HG03457 (cell line): ENCODE results near the gene EMP3.
A peak's percentile ranks its signal among the peaks of the same experiment; 100 is the strongest.
"Not testable (repeated sequence)": the region's sequence is repeated elsewhere in the genome, so short reads cannot be mapped to it uniquely, and the experiment has no call there.

Source experiments
- ATAC-seq: cut with Tn5 transposase; IDR thresholded peaks from one replicate; pipeline ENCODE4 v1.9.1; 2021; ENCODE audit warnings: moderate number of reproducible peaks; ENCODE audit not compliant: unreplicated experiment

Gene EMP3

GRCh38 chr19:48315712-48316111 is 9.6 kb upstream of the EMP3 start:
- no peak for ATAC-seq

DNA sequence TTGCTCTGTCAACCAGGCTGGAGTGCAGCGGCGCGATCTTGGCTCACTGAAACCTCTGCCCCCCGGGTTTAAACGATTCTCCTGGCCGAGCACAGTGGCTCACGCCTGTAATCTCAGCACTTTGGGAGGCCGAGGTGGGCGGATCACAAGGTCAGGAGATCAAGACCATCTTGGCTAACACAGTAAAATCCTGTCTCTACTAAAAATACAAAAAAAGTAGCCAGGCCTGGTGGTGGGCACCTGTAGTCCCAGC is 7.7 kb upstream of the EMP3 start:
- ATAC-seq = not testable (repeated sequence)

DNA sequence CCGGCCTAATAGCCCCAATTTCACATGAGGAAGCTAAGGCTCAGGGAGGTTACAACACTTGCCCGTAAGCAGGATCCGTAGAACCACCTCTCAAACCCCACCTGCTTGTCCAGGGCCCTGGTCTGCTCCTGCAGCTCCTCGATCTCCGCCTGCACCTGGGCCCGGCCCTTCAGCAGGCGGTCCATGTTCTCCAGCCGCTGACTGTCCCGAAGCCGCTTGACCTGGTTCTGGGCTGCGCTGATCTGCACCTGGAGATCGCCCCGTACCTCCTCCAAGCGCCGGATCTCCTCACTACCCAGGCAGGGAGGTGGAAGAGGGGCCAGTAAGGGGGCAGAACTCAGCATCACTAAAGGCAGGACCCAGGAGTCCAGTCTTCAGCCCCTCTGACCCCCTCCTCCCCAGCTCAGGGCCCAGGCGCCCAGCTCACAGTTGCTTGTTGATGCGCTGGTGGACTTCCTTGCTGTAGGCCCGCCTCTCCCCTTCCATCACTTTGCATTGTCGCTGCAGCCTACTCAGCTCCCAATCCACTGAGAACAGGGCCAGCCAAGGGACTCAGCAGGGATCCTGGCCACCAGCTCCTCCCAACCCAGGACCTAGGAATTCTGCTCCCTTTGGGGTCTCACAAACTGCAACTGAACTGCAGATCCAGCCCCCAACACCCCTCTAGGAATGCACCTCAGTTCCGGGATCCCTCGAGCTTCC is 6.9 kb upstream of the EMP3 start:
- ATAC-seq = no peak

DNA sequence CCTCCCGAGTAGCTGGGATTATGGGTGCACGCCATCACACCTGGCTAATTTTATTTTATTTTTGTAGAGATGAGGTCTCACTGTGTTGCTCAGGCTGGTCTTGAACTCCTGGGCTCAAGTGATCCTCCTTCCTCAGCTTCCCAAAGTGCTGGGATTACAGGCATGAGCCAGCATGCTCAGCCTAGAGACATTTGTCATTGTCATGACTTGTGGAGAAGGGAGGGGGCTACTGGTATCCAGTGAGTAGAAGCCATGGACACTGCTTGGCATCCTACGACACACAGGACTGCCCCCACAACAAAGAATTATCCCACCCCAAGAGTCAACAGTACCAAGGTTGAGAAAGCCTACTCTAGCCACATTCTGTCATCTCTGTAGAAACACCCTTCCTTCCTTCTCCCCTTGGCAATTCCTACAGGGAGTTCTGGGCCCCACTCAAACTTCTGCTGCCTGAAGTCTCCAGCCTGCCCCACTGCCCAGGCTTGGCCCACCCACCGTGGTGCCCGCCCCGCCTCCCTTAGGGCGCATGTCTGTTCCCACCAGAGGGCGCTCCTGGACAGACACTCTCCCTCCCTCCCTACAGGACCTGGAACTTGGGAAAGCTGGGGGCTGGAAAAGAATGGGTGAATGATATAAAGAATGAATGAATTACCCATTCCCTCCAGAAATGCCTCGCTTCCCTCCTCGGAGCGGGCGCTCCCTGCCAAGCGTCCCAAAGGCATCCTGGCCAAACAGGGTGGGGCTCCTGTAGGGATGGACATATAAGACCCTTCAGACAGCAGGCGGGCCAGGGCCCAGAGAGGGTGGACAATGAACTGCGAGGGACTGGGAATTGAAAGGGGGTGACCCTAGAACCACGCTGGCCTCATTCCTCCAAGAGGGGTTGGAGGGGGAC is 5.5 kb upstream of the EMP3 start:
- no peak for ATAC-seq

DNA sequence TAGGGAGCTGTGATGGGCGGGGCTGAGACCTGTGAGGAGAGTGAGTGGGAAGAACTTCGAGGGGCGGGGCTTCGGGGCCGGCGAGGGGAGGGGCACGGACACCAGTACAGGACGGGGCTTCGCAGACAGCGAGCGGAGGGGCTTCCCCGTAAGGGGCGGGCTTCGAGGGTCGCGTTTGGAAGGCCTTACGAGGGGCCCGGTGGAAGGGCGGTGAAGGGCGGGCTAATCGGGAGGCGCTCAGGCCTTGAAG is 4.1 kb upstream of the EMP3 start:
- ATAC-seq = peak; percentile 30

DNA sequence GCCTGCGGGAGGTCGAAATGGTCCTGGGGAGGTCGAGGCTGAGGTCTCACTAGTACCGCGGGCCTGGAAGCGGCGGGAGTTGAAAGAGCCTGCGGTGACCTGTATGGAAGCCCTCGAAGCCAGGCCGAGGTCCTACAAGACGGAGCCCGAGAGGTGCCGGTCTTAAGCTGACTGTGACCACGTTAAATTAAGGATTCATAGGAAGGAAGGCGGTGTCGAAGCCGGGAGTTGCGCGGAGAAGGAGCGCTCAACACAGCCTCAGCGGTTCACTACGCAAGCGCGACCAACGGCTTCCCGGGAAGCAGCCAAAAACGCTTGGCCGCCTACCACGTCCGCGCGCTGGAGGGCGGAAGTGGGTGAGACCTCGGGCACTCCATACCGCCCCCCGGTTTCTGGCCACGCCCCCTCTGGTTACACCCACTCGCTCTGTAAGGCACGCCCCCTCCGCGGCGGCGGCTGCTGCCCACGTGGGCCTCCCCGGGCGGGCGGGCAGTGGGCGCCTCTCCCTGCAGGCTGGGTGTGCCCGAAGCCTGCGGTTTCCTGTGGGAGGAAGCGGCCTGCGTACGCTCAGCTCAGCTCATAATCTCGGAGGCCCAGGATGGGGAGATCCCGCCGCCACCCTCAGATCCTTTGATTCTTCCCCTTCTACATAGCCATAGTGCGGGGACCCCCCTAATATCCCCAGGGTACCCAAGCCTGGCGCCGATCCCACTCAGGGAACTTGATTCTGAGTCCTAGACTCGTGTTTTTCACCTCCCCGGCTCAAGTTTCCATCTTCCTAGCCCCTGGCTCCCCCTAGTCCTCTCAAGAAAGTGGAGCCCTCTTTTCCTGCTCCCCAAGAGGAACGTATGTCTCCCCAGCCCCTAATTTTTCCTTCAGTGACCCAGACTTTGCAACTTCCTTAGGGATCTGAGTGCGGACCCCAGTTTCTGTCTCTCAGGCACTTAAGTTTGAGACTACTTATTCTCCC is 3.4 kb upstream of the EMP3 start:
- peak; percentile 44 for ATAC-seq

DNA sequence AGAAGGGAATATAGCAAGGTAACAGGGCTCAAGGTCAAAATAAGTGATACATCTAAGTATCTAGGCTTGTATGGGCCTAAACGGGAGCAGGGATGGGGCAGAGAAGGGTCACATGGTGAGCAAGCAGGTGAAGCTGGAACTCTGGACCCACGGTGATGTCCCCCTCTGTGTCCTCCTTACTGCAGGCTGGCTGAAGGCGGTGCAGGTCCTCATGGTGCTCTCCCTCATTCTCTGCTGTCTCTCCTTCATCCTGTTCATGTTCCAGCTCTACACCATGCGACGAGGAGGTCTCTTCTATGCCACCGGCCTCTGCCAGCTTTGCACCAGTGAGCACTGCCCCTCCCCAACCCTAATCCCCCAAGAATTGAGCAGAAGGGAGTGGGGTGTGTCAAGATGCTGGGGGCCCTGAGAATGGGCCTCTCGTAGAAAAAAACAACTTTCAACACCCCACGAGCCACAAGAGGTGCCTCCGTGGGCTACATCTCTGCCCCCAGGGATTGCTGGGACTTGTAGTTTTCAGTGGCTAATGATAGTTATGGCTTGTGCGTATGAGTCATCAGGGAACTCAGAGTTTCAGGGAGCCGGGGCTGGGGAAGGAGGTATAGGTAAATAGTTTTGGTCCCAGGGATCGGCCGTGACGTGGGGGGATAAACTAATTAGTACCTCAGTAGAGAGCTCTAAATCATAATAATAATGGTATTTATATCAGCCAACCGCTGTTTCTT is 4.0 kb downstream of the EMP3 start:
- ATAC-seq = no peak

DNA sequence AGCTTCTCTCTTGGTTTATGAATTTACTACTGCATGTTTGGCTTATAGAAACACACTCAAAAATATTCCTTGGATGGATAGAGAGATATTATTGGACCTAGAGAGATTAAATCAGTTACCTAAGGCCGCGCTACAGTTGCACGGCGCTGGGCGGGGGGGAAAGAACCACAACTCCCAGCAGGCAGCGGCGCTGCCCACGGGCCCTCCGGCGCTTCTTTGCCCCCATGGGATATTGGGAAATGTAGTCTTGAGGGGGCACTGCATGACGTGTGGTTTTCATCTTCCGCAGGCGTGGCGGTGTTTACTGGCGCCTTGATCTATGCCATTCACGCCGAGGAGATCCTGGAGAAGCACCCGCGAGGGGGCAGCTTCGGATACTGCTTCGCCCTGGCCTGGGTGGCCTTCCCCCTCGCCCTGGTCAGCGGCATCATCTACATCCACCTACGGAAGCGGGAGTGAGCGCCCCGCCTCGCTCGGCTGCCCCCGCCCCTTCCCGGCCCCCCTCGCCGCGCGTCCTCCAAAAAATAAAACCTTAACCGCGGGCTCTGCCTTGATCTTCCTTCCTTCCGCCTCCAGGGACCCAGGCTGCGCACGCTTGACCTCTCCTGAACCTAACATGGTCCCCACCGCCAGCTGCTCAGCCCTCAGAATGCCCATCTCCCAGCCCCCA is 4.8 kb downstream of the EMP3 start:
- no peak for ATAC-seq

DNA sequence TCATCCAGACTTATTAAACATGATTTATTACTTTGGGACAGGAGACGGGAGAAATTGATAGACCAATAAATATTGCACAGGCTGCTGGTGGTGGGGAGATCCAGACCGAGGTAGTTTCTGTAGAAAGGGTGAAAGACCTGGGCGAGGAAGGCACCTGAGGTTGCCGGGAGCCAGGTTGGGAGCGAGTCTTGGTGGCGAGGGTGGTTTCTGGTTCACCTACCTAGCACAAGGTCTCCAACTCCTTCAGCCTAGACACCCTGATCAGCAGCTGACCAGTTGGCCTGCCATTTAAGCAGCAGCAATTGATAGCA is 7.0 kb downstream of the EMP3 start:
- ATAC-seq = no peak

GRCh38 chr19:48332662-48333466 is 7.5 kb downstream of the EMP3 start:
- ATAC-seq = peak; percentile 47

DNA sequence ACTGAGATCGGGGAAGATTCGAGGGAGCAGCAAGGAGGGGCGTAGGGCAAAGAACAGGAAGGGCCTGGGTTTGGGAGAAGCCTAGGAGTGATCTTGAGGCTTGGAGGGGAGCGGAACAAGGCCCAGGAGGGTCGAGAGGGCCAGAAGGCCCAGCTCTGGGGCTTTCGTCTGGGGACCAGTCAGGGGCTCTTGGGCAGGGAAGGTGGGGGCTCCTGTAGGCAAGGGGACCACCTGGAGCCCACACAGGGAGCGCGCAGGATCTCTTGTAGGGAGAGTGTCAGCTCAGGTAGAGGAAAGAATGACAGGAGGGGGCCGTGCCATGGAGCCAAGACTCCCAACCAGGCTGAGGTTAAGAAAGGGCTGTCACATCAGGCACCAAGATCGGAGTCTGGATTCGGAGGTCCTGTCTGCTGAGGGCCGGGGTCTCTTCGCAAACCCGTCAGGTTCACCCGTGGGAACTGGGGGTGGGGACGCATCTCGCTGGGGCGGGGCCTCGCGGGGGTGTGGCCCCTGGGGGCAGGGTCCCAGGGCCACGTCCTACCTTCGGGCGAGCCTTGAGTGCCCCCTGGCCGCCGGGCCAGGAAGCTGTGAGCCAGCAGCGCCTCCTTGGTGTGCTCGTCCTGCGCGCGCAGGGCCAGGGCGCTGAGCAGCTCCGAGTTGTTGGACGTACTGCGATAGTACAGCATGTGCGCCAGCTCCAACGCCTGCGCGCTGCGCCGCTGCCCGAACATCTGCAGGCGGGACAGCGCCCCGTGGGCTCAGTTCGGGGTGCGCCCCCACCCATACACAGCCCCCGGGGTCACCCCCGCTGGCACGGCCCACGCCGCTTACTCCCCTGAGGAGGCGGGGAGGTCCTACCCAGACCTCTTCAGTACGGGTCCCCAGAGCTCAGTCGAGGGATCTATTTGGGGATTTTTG is 8.4 kb downstream of the EMP3 start:
- ATAC-seq = peak; percentile 35

DNA sequence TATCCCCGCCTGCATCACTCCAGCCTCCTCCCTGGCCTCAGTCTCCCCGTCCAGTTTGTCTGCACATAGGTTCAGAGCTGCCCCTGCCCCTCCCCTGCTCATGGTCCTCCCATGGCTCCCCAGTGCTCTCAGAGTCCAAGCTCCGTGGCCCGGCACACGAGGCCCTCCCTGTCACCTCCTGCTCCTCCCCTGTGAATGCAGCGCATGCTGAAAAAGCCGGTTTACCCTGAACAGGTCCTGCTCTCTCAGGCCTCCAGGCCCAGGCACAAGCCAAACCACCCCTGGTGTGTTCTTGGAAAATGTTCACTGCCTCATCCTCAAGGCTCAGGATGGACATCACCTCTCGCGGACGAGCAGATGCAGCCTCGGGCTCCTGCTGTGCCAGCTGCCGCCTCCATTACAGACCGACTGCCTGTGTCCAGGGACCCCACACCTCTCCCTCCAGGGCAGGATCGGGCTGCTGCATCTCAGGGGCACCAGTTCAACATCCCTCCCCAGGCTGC is 13.0 kb downstream of the EMP3 start:
- ATAC-seq = no peak

GRCh38 chr19:48338802-48339503 is 13.6 kb downstream of the EMP3 start:
- no peak for ATAC-seq

DNA sequence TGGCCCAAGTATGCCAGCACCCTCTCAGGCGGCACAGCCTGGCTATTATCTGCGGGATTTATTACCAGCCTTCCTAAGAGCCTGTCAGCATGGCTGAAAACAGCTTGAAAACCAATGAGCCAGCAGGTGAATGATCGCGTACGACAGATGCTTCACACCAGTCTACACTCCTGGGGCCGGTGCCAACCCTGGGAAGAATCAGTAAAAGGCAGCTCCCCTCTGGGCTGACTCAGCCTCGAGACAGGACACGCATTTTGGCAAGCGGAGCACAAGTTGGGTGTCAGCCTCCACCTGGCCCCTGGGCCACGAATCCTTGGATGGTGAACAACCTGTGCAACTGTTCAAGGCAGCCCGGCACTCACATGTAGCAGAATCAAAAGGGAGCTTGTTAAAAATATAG is 15.6 kb downstream of the EMP3 start:
- ATAC-seq = no peak

DNA sequence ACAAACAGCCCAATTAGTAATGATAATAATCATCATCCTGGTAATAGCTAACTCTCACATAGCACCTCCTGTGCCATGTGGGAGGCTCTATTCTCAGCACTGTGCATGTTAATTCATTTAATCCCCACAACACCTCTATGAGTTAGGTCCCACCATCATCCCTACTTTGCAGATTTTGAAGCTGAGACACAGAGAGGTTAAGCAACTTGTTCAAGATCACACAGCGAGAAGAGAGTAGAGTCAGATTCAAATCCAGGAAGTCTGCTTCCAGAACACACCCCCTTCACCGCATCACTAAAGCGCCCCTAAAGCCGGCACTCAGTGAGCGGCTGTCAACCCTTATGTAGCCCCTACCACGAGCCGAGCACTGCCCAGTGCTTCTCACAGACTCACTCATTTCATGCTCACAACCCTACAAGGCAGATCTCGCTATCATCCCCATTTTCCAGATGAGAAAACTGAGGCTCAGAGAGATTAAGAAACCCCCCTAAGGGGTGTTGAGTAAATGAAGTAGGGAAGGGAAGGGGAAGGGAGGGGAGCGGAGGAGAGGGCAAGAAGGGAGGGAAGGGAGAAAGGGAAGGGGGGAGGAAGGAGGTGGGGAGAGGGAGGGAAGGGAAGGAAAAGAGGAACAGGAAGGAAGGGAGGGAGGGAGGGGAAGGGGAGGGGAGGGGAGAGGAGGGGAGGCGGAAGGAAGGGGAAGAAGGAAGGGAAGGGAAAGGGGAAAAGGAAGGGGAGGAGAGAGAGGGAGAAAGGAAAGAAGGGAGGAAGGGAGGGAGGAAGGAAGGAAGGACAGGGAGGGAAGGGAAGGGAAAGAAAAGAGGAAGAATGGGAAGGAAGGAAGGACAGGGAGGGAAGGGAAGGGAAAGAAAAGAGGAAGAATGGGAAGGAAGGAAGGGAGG is 16.4 kb downstream of the EMP3 start:
- no peak for ATAC-seq

DNA sequence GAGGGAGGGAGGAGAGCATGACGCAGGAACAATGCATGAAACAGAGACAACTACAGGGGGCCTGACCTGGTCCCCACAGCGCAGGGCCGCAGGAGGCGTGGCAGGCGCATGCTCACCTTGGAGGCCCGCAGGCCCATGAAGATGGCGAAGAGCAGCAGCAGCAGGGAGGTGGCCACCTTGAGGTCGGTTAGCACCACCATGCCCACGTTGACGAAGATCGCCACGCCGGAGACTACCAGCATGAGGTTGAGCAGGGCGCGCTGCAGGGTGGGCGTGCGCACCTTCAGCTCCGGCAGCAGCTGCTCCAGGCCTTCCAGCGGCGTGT is 17.0 kb downstream of the EMP3 start:
- no peak for ATAC-seq

GRCh38 chr19:48342841-48343540 is 17.6 kb downstream of the EMP3 start:
- no peak for ATAC-seq
